GM21737 (cell line): ENCODE measurements around the gene DGCR6L.
"Not testable (repeated sequence)": the region's sequence is repeated elsewhere in the genome, so short reads cannot be mapped to it uniquely, and the experiment has no call there.

ENCODE experiments used
- ATAC-seq: cut with Tn5 transposase; IDR thresholded peaks from one replicate; pipeline ENCODE4 v1.9.1; 2021; ENCODE audit warnings: mild to moderate bottlenecking, moderate library complexity; ENCODE audit not compliant: unreplicated experiment

Gene DGCR6L

GRCh38 chr22:20319745-20320658, at the start of gene DGCR6L:
TSS of gene DGCR6L (minus strand) at chr22:20320060. CDS start at chr22:20319988, 72 bp downstream.
- ATAC-seq, result peak; percentile 57

GRCh38 chr22:20368875-20369274, 49.0 kb upstream of the DGCR6L start:
- not testable (repeated sequence) for ATAC-seq

GRCh38 chr22:20366841-20367240, 47.0 kb upstream of the DGCR6L start:
- ATAC-seq, result not testable (repeated sequence)

- ATAC-seq, result not testable (repeated sequence)
Measured at GRCh38 chr22:20364335-20365260, 44.7 kb upstream of the DGCR6L start.

- not testable (repeated sequence) for ATAC-seq
Measured at GRCh38 chr22:20362403-20362802, 42.5 kb upstream of the DGCR6L start.

GRCh38 chr22:20361752-20362229, 41.9 kb upstream of the DGCR6L start:
- not testable (repeated sequence) for ATAC-seq

- ATAC-seq, result not testable (repeated sequence)
Measured at GRCh38 chr22:20360866-20361751, 41.2 kb upstream of the DGCR6L start.

- ATAC-seq, result not testable (repeated sequence)
Measured at GRCh38 chr22:20360261-20360660, 40.4 kb upstream of the DGCR6L start.

GRCh38 chr22:20358503-20359239, 38.8 kb upstream of the DGCR6L start:
- not testable (repeated sequence) for ATAC-seq

GRCh38 chr22:20357967-20358366, 38.1 kb upstream of the DGCR6L start:
- ATAC-seq, result not testable (repeated sequence)

GRCh38 chr22:20356906-20357305, 37.0 kb upstream of the DGCR6L start:
- not testable (repeated sequence) for ATAC-seq

- ATAC-seq, result not testable (repeated sequence)
Measured at GRCh38 chr22:20355939-20356636, 36.2 kb upstream of the DGCR6L start.

GRCh38 chr22:20354238-20354975, 34.5 kb upstream of the DGCR6L start:
- no peak for ATAC-seq

- ATAC-seq, result not testable (repeated sequence)
Measured at GRCh38 chr22:20352536-20352935, 32.7 kb upstream of the DGCR6L start.

- ATAC-seq, result not testable (repeated sequence)
Measured at GRCh38 chr22:20346553-20346952, 26.7 kb upstream of the DGCR6L start.

- not testable (repeated sequence) for ATAC-seq
Measured at GRCh38 chr22:20338291-20338690, 18.4 kb upstream of the DGCR6L start.

- ATAC-seq, result not testable (repeated sequence)
Measured at GRCh38 chr22:20337807-20338206, 17.9 kb upstream of the DGCR6L start.

- not testable (repeated sequence) for ATAC-seq
Measured at GRCh38 chr22:20336561-20336960, 16.7 kb upstream of the DGCR6L start.
